Measurements from ENCODE around the gene METTL8.
"Not testable (repeated sequence)": the region's sequence is repeated elsewhere in the genome, so short reads cannot be mapped to it uniquely, and the experiment has no call there.

METTL8 gene

GRCh38 chr2:171341394-171342066 lies 92.3 kb downstream of the METTL8 start:
- no peak for DNase-seq

GRCh38 chr2:171334946-171335345 lies 98.8 kb downstream of the METTL8 start:
- no peak for DNase-seq

- DNase-seq, result no peak
Observed at GRCh38 chr2:171334171-171334570, 99.6 kb downstream of the METTL8 start.

GRCh38 chr2:171330155-171330956 lies 103.4 kb downstream of the METTL8 start:
- no peak for DNase-seq

- DNase-seq, result no peak
Observed at GRCh38 chr2:171327043-171327496, 106.7 kb downstream of the METTL8 start.

GRCh38 chr2:171325886-171326585 lies 107.8 kb downstream of the METTL8 start:
- no peak for DNase-seq

GRCh38 chr2:171323971-171324528 lies 109.7 kb downstream of the METTL8 start:
- DNase-seq, result no peak

- DNase-seq, result no peak
Observed at GRCh38 chr2:171322928-171323327, 110.9 kb downstream of the METTL8 start.

GRCh38 chr2:171320731-171321130 lies 113.1 kb downstream of the METTL8 start:
- DNase-seq, result no peak

GRCh38 chr2:171320208-171320621 lies 113.6 kb downstream of the METTL8 start:
- no peak for DNase-seq

- no peak for DNase-seq
Observed at GRCh38 chr2:171319164-171319810, 114.5 kb downstream of the METTL8 start.

GRCh38 chr2:171318463-171318934 lies 115.3 kb downstream of the METTL8 start:
- peak; percentile 75 for DNase-seq

- no peak for DNase-seq
Observed at GRCh38 chr2:171317492-171318125, 116.2 kb downstream of the METTL8 start.

GRCh38 chr2:171316755-171317337 lies 116.9 kb downstream of the METTL8 start:
- DNase-seq, result no peak

- DNase-seq, result peak; percentile 55
Observed at GRCh38 chr2:171316220-171316619, 117.6 kb downstream of the METTL8 start.

- peak; percentile 48 for DNase-seq
Observed at GRCh38 chr2:171315781-171316180, 118.0 kb downstream of the METTL8 start.

- not testable (repeated sequence) for DNase-seq
Observed at GRCh38 chr2:171312182-171312581, 121.6 kb downstream of the METTL8 start.

GRCh38 chr2:171311589-171311988 lies 122.2 kb downstream of the METTL8 start:
- not testable (repeated sequence) for DNase-seq

- DNase-seq, result no peak
Observed at GRCh38 chr2:171310889-171311288, 122.9 kb downstream of the METTL8 start.

GRCh38 chr2:171309455-171310286 lies 124.1 kb downstream of the METTL8 start:
- no peak for DNase-seq

Data from right hindlimb (tissue), 1 donor.